Liver (tissue), 9 donors: ENCODE results near the gene FRMPD4. TPM values are rescaled to one million over a fixed set of nuclear protein-coding genes. Genes with fewer than 3 reads are reported as not detected.

Source experiments
- DNase-seq: peaks from one replicate; pipeline ENCODE4 v3.0.0-alpha.2; 2017; ENCODE audit warnings: low spot score
- H3K27ac ChIP-seq, 2 donors: one replicate each; pipeline ENCODE4 v1.7.0; 2013; ENCODE audit warnings: inconsistent platforms in 2 of 2, low read length in 2 of 2, control low read depth in 1 of 2, low read depth in 1 of 2, mild to moderate bottlenecking in 1 of 2
- H3K27me3 ChIP-seq, 4 donors: one replicate each; pipeline versions ENCODE4 v1.6.1 to v1.7.0; 2013; ENCODE audit warnings: low read length in 3 of 4, inconsistent platforms in 1 of 4, mild to moderate bottlenecking in 1 of 4, moderate library complexity in 1 of 4; ENCODE audit not compliant: control insufficient read depth in 4 of 4, insufficient read depth in 4 of 4
- H3K36me3 ChIP-seq, 4 donors: one replicate each; pipeline versions ENCODE4 v1.6.1 to v1.7.0; 2013; ENCODE audit warnings: low read length in 3 of 4, mild to moderate bottlenecking in 3 of 4, low read depth in 1 of 4, moderate library complexity in 1 of 4; ENCODE audit not compliant: control insufficient read depth in 4 of 4, insufficient read depth in 3 of 4
- H3K4me1 ChIP-seq, 4 donors: one replicate each; pipeline versions ENCODE4 v1.6.1 to v1.7.0; 2013; ENCODE audit warnings: low read length in 3 of 4, mild to moderate bottlenecking in 3 of 4, moderate library complexity in 1 of 4; ENCODE audit not compliant: control insufficient read depth in 4 of 4, insufficient read depth in 4 of 4
- H3K4me3 ChIP-seq, 3 donors: one replicate each; pipeline versions ENCODE4 v1.6.1 to v1.7.0; 2013; ENCODE audit warnings: low read length in 3 of 3, control low read depth in 1 of 3, low read depth in 1 of 3, mild to moderate bottlenecking in 1 of 3
- H3K9ac ChIP-seq, 2 donors: one replicate each; pipeline ENCODE4 v1.7.0; 2013; ENCODE audit warnings: low read length in 2 of 2, mild to moderate bottlenecking in 2 of 2, moderate library complexity in 2 of 2, control low read depth in 1 of 2, low read depth in 1 of 2
- H3K9me3 ChIP-seq, 4 donors: one replicate each; pipeline versions ENCODE4 v1.6.1 to v1.7.0; 2013; ENCODE audit warnings: low read length in 3 of 4; ENCODE audit not compliant: control insufficient read depth in 4 of 4
- EGR1 ChIP-seq, 2 donors: IDR thresholded peaks; 2 replicates each; pipeline ENCODE4 v1.6.1; 2016 to 2018; ENCODE audit warnings: antibody characterized with exemption in 2 of 2, low read depth in 2 of 2
- FOXA1 ChIP-seq: IDR thresholded peaks from 2 replicates; pipeline ENCODE4 v1.6.1; 2016; ENCODE audit warnings: antibody characterized with exemption
- FOXA2 ChIP-seq: IDR thresholded peaks from 2 replicates; pipeline ENCODE4 v1.6.1; 2016; ENCODE audit warnings: antibody characterized with exemption
- GABPA ChIP-seq, 2 donors: IDR thresholded peaks in 1 of 2; conservative IDR thresholded peaks in 1 of 2; 2 replicates each; pipeline ENCODE4 v1.6.1; 2016; ENCODE audit warnings: antibody characterized with exemption in 2 of 2, mild to moderate bottlenecking in 1 of 2, moderate library complexity in 1 of 2
- HNF4G ChIP-seq: IDR thresholded peaks from 2 replicates; pipeline ENCODE4 v1.6.1; 2016; ENCODE audit warnings: antibody characterized with exemption
- JUND ChIP-seq, 2 donors: IDR thresholded peaks; 2 replicates each; pipeline ENCODE4 v1.6.1; 2016; ENCODE audit warnings: antibody characterized with exemption in 2 of 2
- NR2F2 ChIP-seq: IDR thresholded peaks from 2 replicates; pipeline ENCODE4 v1.6.1; 2016; ENCODE audit warnings: antibody characterized with exemption
- RAD21 ChIP-seq, 2 donors: IDR thresholded peaks; 2 replicates each; pipeline ENCODE4 v1.6.1; 2016; ENCODE audit warnings: antibody characterized with exemption in 2 of 2, mild to moderate bottlenecking in 2 of 2
- REST ChIP-seq: IDR thresholded peaks from 2 replicates; pipeline ENCODE4 v1.6.1; 2016; ENCODE audit warnings: antibody characterized with exemption, mild to moderate bottlenecking
- RXRA ChIP-seq, 2 donors: IDR thresholded peaks; 2 replicates each; pipeline ENCODE4 v1.6.1; 2017 to 2018; ENCODE audit warnings: antibody characterized with exemption in 2 of 2, mild to moderate bottlenecking in 1 of 2
- SP1 ChIP-seq: IDR thresholded peaks from 2 replicates; pipeline ENCODE4 v1.6.1; 2018; ENCODE audit warnings: antibody characterized with exemption, mild to moderate bottlenecking
- TAF1 ChIP-seq: conservative IDR thresholded peaks from 2 replicates; pipeline ENCODE4 v1.6.1; 2016; ENCODE audit warnings: antibody characterized with exemption, mild to moderate bottlenecking
- YY1 ChIP-seq: IDR thresholded peaks from 2 replicates; pipeline ENCODE4 v1.6.1; 2016; ENCODE audit warnings: antibody characterized with exemption, mild to moderate bottlenecking
- ZBTB33 ChIP-seq: IDR thresholded peaks from 2 replicates; pipeline ENCODE4 v1.6.1; 2016; ENCODE audit warnings: antibody characterized with exemption
- WGBS: extraction: QIAGEN DNeasy Blood & Tissue Kit; methylation state at CpG from one replicate; pipeline ENCODE4 v1.1.7; 2013; 5-methylcytosine and 5-hydroxymethylcytosine counted together
- polyA plus RNA-seq, 2 donors: library from polyadenylated mRNA; stranded (reverse) in 1 of 2; unstranded in 1 of 2; fragments of 200-250 nt in 1 of 2; fragments of >200 nt in 1 of 2; fragmentation: Nextera tagmentation in 1 of 2; extraction: Ambion mirVana in 1 of 2; gene quantifications; one replicate each; pipeline versions ENCODE4 v1.2.1 to v1.2.3, GENCODE V29; 2013 to 2015
- total RNA-seq, 2 donors: library from RNA; depleted of rRNA; stranded (reverse); fragments of >200 nt; gene quantifications; one replicate each; pipeline ENCODE4 v1.2.3, GENCODE V29; 2014
- TF ChIP-seq, protein P1 (sequence below): fragments of 150-350 bp; IDR thresholded peaks from 2 replicates; pipeline ENCODE4 v1.5.1; 2017; ENCODE audit warnings: improper control_type of control experiment, low read depth, low read length; ENCODE audit not compliant: missing input control
- TF ChIP-seq, protein P2 (sequence below): IDR thresholded peaks from 2 replicates; pipeline ENCODE4 v1.6.1; 2016; ENCODE audit warnings: antibody characterized with exemption
- TF ChIP-seq, protein P3 (sequence below): IDR thresholded peaks from 2 replicates; pipeline ENCODE4 v1.6.1; 2016; ENCODE audit warnings: antibody characterized with exemption
- donor health status: healthy.
- donor health status: healthy.
- donor health status: healthy.
- donor health status: healthy.
- donor health status: healthy.

FRMPD4 gene
- total and polyA plus RNA-seq, 4 donors, result 0.01 to 0.08 (median 0.03) TPM; not detected in 1

DNA sequence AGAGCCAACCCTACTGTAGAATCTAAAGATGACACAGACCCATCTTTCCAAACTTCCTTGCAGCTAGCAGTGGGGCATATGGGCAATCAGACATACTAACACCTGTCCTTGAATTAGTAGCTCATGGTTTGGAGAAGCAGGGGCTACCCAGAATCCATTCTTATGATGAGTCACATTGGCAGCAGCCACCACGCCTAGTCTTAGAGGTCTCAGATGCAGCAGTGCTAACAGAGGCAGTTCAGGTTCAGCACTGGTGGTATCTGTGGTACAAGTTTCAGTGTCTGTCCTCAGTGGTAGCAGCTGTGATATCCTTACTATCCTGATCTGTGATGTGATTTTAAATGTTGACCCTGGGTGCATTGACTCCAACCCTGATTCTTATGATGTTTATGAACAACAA lies 68.1 kb downstream of the FRMPD4 start:
- Histone ChIP-seq H3K9me3 (peaks cover 0 to 2% (median 0%) of the 10 kb centered on the region in 4 donors), H3K36me3 (no peaks in the 10 kb centered on the region), H3K4me1 (no peaks in the 10 kb centered on the region), H3K27me3 (peaks cover 0 to 9% (median 0%) of the 10 kb centered on the region in 4 donors), H3K9ac (no peak overlapping the region), H3K4me3 (no peak overlapping the region), H3K27ac (no peak overlapping the region)
- no peak for TF ChIP-seq REST
- TF ChIP-seq, protein P1, sequence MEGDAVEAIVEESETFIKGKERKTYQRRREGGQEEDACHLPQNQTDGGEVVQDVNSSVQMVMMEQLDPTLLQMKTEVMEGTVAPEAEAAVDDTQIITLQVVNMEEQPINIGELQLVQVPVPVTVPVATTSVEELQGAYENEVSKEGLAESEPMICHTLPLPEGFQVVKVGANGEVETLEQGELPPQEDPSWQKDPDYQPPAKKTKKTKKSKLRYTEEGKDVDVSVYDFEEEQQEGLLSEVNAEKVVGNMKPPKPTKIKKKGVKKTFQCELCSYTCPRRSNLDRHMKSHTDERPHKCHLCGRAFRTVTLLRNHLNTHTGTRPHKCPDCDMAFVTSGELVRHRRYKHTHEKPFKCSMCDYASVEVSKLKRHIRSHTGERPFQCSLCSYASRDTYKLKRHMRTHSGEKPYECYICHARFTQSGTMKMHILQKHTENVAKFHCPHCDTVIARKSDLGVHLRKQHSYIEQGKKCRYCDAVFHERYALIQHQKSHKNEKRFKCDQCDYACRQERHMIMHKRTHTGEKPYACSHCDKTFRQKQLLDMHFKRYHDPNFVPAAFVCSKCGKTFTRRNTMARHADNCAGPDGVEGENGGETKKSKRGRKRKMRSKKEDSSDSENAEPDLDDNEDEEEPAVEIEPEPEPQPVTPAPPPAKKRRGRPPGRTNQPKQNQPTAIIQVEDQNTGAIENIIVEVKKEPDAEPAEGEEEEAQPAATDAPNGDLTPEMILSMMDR, result no peak
- no peak for TF ChIP-seq ZBTB33
- TF ChIP-seq, protein P2, sequence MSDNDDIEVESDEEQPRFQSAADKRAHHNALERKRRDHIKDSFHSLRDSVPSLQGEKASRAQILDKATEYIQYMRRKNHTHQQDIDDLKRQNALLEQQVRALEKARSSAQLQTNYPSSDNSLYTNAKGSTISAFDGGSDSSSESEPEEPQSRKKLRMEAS, result no peak
- no peak for TF ChIP-seq FOXA1
- TF ChIP-seq YY1, result no peak
- TF ChIP-seq NR2F2, result no peak
- TF ChIP-seq RXRA (IDR thresholded peaks at IDR 0.05), result no peak
- TF ChIP-seq TAF1, result no peak
- no peak for TF ChIP-seq SP1
- TF ChIP-seq JUND (IDR thresholded peaks at IDR 0.05), result no peak
- no peak for TF ChIP-seq HNF4G
- no peak for TF ChIP-seq FOXA2
- no peak for DNase-seq
- WGBS, result 63% methylated on average over 1 of the region's 1 CpG

DNA sequence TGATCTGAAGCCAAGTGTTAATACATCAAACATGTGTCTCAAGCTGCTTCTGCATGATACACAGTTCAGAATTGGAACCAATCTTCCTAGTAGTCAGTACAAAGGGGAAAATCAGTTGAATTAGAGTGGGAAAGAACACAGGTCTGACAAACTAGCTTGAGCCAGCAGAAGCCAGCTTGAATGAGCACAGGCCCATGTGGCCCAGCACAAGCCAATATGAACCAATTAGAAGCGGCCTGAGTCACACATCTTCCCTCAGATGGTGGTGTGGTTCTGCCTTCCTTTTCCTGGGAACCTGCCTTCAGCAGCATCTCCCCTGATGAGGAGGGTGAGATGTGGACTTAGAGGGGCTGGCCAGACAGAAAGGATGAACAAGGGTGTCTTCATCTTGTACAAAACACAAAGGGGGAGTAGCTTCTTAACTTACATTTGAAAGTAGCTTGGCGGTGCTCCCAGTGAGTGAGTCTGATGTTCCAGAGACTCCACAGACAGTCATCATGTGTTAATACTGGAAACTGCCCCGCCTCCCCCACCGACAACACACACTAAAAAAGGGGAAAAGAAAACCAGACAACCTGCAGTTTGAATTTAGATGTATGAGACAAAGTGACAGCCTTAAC lies 72.0 kb downstream of the FRMPD4 start:
- Histone ChIP-seq H3K36me3 (no peaks in the 10 kb centered on the region), H3K27ac (no peak overlapping the region), H3K4me1 (no peaks in the 10 kb centered on the region), H3K9me3 (peaks cover 0 to 2% (median 0%) of the 10 kb centered on the region in 4 donors), H3K4me3 (no peak overlapping the region), H3K9ac (no peak overlapping the region), H3K27me3 (peaks cover 0 to 2% (median 0%) of the 10 kb centered on the region in 4 donors)
- DNase-seq, result no peak
- WGBS, result 71% methylated on average over 4 of the region's 4 CpGs
- TF ChIP-seq ZBTB33 (no peak), NR2F2 (no peak), HNF4G (no peak), EGR1 (IDR thresholded peaks at IDR 0.05; ENCODE audit: low read depth in 2 of 2) (no peak), TAF1 (no peak), YY1 (no peak), FOXA2 (no peak), JUND (IDR thresholded peaks at IDR 0.05) (no peak), GABPA (IDR thresholded peaks at IDR 0.05 in 1 of 2, conservative IDR thresholded peaks at IDR 0.05 in 1 of 2) (no peak), FOXA1 (no peak), RAD21 (IDR thresholded peaks at IDR 0.05) (no peak)
- TF ChIP-seq, protein P2, result no peak
- TF ChIP-seq, protein P1, result no peak
- TF ChIP-seq, protein P3, sequence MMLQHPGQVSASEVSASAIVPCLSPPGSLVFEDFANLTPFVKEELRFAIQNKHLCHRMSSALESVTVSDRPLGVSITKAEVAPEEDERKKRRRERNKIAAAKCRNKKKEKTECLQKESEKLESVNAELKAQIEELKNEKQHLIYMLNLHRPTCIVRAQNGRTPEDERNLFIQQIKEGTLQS, result no peak
